Umbilical cord (tissue), 2 donors: Measurements from ENCODE around the gene TMEM163. TPM values are rescaled to one million over a fixed set of nuclear protein-coding genes. Genes with fewer than 3 reads are reported as not detected.
"Not testable (repeated sequence)": the region's sequence is repeated elsewhere in the genome, so short reads cannot be mapped to it uniquely, and the experiment has no call there.

Experiments
- DNase-seq: peaks from one replicate; pipeline ENCODE4 v3.0.0-alpha.2; 2015; ENCODE audit warnings: low spot score
- total RNA-seq: library from RNA; depleted of rRNA; stranded (reverse); fragments of >200 nt; gene quantifications from one replicate; pipeline ENCODE4 v1.2.3, GENCODE V29; 2014; ENCODE audit warnings: low replicate concordance; ENCODE audit not compliant: insufficient read depth

Gene TMEM163
- total RNA-seq, 1 donor from 2014 or later = 3.4 TPM

GRCh38 chr2:134581877-134582546 is 136.8 kb downstream of the TMEM163 start:
- DNase-seq = no peak

DNA sequence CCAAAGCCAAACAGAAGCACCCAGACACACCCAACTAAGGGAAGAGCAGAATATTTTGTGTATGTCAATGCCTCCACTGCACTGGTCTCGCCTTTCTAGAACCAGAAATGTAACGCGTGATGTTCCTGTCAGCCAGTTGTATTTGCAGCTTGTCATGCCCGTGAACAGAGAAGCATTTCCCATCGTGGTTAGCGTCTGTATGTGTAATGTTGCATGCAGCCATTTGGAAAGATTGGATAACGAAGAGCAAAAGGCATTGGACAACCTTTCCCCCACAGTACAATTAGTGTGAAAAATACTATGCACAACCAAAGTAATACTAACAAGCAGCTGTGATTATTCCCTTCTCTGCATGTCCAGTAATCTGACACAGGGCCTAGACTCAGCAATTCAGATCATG is 140.5 kb downstream of the TMEM163 start:
- no peak for DNase-seq

- no peak for DNase-seq
Measured at GRCh38 chr2:134576478-134576877, 142.3 kb downstream of the TMEM163 start.

DNA sequence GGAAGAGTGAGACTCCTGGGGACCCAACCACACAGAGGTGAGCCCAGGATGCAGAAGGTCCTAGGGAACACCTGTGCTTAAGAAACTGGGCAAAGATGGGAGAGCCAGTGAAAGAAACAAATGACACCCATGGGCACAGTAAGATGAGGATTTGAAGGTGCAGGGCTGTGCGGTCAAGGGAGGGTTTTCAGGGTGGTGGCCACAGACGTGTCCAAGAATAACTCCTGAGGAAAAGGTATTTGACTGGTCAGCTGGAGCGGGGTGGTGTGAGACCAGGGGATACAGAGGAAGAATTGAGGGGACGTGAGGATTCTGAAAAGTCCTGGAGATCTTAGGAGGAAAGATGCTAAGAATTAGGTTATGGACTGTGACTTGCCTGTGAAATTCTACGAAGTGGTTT is 142.9 kb downstream of the TMEM163 start:
- no peak for DNase-seq

GRCh38 chr2:134574611-134575330 is 144.0 kb downstream of the TMEM163 start:
- DNase-seq = no peak

DNA sequence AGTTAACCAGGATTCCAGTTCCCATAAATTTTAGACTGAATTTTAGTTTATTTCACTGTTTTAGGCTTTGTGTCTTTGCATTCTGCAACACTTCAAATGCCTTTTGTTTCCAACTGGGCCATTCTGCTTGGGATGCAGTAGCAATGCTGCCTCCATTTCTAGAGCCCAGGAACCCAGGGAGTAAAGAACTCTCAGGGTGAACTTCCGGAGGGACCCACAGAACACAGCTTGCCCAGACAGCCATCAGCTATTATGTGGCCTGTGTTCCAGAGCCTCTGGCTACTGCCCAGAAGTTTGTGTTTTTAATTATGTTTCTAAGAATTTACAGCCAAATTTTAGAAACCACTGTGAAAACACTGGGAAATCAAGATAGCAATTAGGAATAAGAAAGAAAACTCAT is 145.1 kb downstream of the TMEM163 start:
- DNase-seq = no peak

DNA sequence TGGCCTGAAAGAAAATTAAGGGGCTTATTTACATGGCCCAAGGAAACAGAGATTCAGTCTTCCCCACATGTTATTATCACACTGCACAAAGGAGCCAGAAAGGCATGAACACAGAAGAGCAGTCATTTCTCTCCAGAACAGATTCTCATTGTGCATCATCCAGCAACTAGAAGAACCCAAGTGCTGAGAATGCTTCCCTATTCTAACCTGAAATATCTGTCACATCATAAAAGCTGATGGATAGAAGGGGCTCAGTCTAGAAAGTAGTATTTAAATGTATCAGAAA is 145.8 kb downstream of the TMEM163 start:
- no peak for DNase-seq

- no peak for DNase-seq
Measured at GRCh38 chr2:134572314-134573084, 146.3 kb downstream of the TMEM163 start.

DNA sequence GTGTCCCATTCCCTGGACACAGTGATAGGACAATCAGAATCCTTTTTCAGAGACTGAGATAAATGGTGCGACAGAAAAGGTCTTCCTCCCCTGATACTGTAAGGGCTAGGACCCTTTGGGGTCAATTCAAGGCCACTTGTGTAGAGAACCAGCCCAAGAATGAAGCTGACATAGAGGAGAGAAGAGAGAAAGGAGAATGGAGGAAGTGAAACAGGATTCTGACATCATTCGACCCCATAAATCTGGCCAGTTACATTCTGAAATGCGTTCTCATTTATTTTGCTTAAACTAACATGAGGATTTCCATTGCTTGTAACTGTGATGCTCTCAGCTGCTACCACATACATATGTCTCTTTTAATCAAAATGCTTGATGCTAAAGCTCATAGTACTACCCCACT is 148.1 kb downstream of the TMEM163 start:
- DNase-seq = no peak

- DNase-seq = no peak
Measured at GRCh38 chr2:134568413-134568812, 150.4 kb downstream of the TMEM163 start.

DNA sequence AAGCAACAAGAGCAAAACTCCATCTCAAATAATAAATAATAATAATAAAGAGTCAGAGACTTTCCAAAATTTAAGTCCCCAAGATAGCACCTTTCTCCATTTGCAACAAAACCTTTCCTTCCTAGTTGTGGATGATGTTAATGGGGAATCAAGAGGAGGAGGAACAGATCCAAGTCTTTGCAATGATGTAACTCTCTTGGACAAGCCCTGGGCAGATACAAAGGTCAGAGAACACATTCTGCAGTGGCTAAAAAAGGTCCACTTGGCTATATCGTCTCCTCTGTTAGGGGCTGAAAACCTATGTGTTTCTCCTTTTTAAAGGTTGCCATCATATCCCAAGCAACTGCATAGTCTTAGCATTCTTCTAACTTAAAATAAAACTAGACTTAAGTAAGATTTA is 151.1 kb downstream of the TMEM163 start:
- DNase-seq = no peak

- DNase-seq = not testable (repeated sequence)
Measured at GRCh38 chr2:134564955-134565354, 153.8 kb downstream of the TMEM163 start.

DNA sequence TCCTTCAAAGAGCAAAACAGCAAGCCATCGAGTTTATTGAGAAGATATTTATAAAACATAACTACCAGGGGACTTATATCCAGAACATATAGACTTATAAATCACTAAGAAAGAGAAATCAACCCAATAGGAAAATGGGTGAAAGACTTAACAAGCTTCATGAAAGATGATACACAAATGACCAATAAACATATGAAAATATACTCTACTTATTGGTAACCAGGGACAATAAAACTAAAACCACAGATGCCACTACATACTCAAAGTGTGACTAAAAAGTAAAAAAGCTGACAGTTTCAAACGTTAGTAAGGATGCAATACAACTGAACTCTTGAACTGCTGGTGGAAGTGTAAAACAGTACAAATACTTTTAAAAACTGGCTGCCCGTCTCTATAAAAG is 154.3 kb downstream of the TMEM163 start:
- DNase-seq = no peak

DNA sequence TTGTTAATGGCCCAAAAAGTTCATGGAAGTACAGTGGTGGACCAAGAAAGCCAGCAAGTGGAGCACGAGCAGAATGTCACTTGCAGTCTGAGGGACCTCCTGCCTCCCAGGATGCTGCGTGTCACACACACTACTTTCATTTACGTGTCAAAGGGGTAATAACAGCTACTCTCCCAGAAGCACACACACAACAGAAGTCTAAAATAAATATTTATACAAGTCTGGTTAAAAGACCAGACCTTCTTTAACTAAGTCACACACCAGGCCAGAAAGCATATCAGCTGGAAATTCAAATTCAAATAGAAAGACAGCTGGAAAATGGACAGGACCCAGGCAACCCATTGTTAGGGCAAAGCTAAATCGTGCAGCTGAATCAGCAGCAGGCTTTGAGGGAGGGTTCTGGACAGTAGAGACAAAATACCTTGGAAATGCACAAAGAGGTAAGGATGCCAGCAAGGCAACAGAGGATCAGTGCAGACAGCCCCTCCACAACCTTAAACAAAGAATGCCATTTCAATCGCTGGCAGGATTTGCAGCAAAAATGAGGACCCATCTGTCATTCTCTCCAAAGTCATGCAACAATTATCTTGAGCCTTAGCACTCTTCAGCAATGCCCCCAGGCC is 160.5 kb downstream of the TMEM163 start:
- DNase-seq = no peak

- DNase-seq = no peak
Measured at GRCh38 chr2:134555411-134555810, 163.4 kb downstream of the TMEM163 start.

GRCh38 chr2:134553657-134554056 is 165.1 kb downstream of the TMEM163 start:
- DNase-seq = no peak

- DNase-seq = no peak
Measured at GRCh38 chr2:134550566-134551164, 168.1 kb downstream of the TMEM163 start.

DNA sequence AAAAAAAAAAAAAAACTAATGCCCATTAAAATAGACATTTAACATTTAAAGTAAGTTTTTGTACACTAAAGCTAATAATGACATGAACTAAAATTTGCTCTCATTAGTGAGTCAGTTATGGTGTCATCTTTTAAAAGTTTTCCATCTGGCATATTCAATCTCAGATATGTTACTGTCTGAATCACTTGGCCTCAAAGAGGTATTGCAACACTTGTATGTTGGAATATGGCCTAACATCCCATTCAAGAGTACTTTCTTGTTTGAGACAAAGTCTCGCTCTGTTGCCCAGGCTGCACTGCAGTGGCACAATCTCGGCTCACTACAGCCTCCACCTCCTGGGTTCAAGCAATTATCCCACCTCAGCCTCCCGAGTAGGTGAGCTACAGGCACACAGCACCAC is 169.7 kb downstream of the TMEM163 start:
- DNase-seq = peak; percentile 63

GRCh38 chr2:134540990-134541389 is 177.8 kb downstream of the TMEM163 start:
- DNase-seq = no peak

GRCh38 chr2:134539981-134540380 is 178.8 kb downstream of the TMEM163 start:
- DNase-seq = no peak

GRCh38 chr2:134537702-134538101 is 181.1 kb downstream of the TMEM163 start:
- no peak for DNase-seq

DNA sequence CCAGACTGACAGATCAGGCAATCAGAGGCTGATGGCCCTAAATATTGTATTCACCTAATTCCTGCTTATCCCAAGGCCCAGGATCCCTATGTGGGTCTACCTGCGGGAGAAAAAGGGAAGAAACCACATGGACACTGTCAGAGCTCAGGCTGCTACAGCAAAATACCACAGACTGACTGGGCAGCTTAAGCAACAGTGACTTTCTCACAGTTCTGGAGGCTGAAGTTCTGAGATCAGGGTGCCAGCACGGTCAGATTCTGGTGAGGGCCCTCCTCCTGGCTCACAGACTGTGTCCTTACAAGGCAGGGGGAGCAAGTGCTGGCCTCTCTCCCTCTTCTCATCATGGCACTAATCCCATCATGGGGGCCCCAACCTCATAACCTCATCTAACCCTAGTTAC is 181.7 kb downstream of the TMEM163 start:
- no peak for DNase-seq
